Measurements from ENCODE around the gene MTIF3.
"Not testable (repeated sequence)": the region's sequence is repeated elsewhere in the genome, so short reads cannot be mapped to it uniquely, and the experiment has no call there.

The MTIF3 gene

GRCh38 chr13:27403727-27404385 is 46.5 kb downstream of the MTIF3 start:
- no peak for DNase-seq (ENCODE audit: low read depth)
- TF ChIP-seq CTCF (conservative IDR thresholded peaks at IDR 0.05; ENCODE audit: low read depth, low read length) = no peak
- H3K4me3 ChIP-seq (ENCODE audit: low read length) = no peak overlapping the region

GRCh38 chr13:27403203-27403678 is 47.1 kb downstream of the MTIF3 start:
- H3K4me3 ChIP-seq (ENCODE audit: low read length) = no peak overlapping the region
- no peak for TF ChIP-seq CTCF (conservative IDR thresholded peaks at IDR 0.05; ENCODE audit: low read depth, low read length)
- DNase-seq (ENCODE audit: low read depth) = peak; percentile 98

GRCh38 chr13:27401210-27401609 is 49.2 kb downstream of the MTIF3 start:
- DNase-seq (ENCODE audit: low read depth) = no peak
- H3K4me3 ChIP-seq (ENCODE audit: low read length) = no peak overlapping the region
- no peak for TF ChIP-seq CTCF (conservative IDR thresholded peaks at IDR 0.05; ENCODE audit: low read depth, low read length)

GRCh38 chr13:27400405-27400804 is 50.0 kb downstream of the MTIF3 start:
- H3K4me3 ChIP-seq (ENCODE audit: low read length); DNase-seq (ENCODE audit: low read depth): not testable (repeated sequence)

GRCh38 chr13:27398360-27398759 is 52.0 kb downstream of the MTIF3 start:
- DNase-seq (ENCODE audit: low read depth) = no peak
- no peak for TF ChIP-seq CTCF (conservative IDR thresholded peaks at IDR 0.05; ENCODE audit: low read depth, low read length)
- no peak overlapping the region for H3K4me3 ChIP-seq (ENCODE audit: low read length)

- H3K4me3 ChIP-seq (ENCODE audit: low read length) = no peak overlapping the region
- TF ChIP-seq CTCF (conservative IDR thresholded peaks at IDR 0.05; ENCODE audit: low read depth, low read length) = no peak
- no peak for DNase-seq (ENCODE audit: low read depth)
These were observed 54.0 kb downstream of the MTIF3 start for GRCh38 chr13:27396252-27396846.

GRCh38 chr13:27395007-27395510 is 55.3 kb downstream of the MTIF3 start:
- no peak for DNase-seq (ENCODE audit: low read depth)
- TF ChIP-seq CTCF (conservative IDR thresholded peaks at IDR 0.05; ENCODE audit: low read depth, low read length) = no peak
- no peak overlapping the region for H3K4me3 ChIP-seq (ENCODE audit: low read length)

Data from retinal pigment epithelial cell (primary cell).